GM06990 (cell line): ENCODE measurements around the gene MYRFL.

Experiments
- DNase-seq: peaks from one replicate; pipeline ENCODE4 v3.0.0-alpha.2; 2011; ENCODE audit not compliant: insufficient read length; ENCODE audit errors: extremely low read depth
- H3K27me3 ChIP-seq: replicated peaks from 2 replicates; pipeline ENCODE4 v1.6.0; 2011; ENCODE audit warnings: low read length; ENCODE audit not compliant: control insufficient read depth, insufficient read depth
- H3K36me3 ChIP-seq: 2 replicates; pipeline ENCODE4 v1.5.1; 2011; ENCODE audit warnings: low read length; ENCODE audit not compliant: control insufficient read depth, insufficient read depth
- H3K4me3 ChIP-seq: replicated peaks from 2 replicates; pipeline ENCODE4 v1.5.1; 2011; ENCODE audit warnings: low read depth, mild to moderate bottlenecking, control low read depth, low read length
- CTCF ChIP-seq: IDR thresholded peaks from 2 replicates; pipeline ENCODE4 v1.5.1; 2011; ENCODE audit warnings: low read length, control low read depth, mild to moderate bottlenecking, inconsistent platforms; ENCODE audit not compliant: insufficient read depth, poor library complexity, severe bottlenecking

The MYRFL gene

DNA sequence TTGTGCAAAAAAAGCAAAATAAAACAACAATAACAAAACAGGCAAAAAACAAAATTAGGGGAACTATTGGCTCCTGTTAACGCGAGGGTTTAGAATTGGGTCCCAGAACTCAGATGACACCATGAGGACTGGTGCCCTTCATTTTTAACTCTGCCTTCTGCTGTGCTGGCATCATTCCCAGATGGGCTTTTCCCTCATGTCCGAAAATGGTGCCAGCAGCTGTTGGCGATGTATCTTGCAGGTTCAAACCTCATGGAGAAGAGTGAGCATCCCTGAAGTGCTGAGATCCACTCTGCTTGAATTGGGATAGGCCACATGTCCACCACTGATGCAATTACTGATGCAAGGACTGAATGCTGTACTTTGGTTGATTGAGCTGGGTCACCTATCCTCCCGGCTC is 61.1 kb downstream of the MYRFL start:
- TF ChIP-seq CTCF, result no peak
- DNase-seq, result no peak
- H3K36me3 ChIP-seq, result no peaks in the 10 kb centered on the region
- H3K4me3 ChIP-seq, result no peak overlapping the region
- H3K27me3 ChIP-seq, result no peaks in the 10 kb centered on the region

GRCh38 chr12:69886715-69887114 is 61.7 kb downstream of the MYRFL start:
- H3K27me3 ChIP-seq, result no peaks in the 10 kb centered on the region
- H3K36me3 ChIP-seq, result no peaks in the 10 kb centered on the region
- DNase-seq, result no peak
- H3K4me3 ChIP-seq, result no peak overlapping the region
- no peak for TF ChIP-seq CTCF

GRCh38 chr12:69888901-69889300 is 63.9 kb downstream of the MYRFL start:
- DNase-seq, result no peak
- no peak for TF ChIP-seq CTCF
- H3K27me3 ChIP-seq, result no peaks in the 10 kb centered on the region
- no peaks in the 10 kb centered on the region for H3K36me3 ChIP-seq
- H3K4me3 ChIP-seq, result no peak overlapping the region

- no peak for DNase-seq
- H3K27me3 ChIP-seq, result no peaks in the 10 kb centered on the region
- H3K4me3 ChIP-seq, result no peak overlapping the region
- no peaks in the 10 kb centered on the region for H3K36me3 ChIP-seq
- no peak for TF ChIP-seq CTCF
Observed at GRCh38 chr12:69894800-69895383, 69.9 kb downstream of the MYRFL start.

DNA sequence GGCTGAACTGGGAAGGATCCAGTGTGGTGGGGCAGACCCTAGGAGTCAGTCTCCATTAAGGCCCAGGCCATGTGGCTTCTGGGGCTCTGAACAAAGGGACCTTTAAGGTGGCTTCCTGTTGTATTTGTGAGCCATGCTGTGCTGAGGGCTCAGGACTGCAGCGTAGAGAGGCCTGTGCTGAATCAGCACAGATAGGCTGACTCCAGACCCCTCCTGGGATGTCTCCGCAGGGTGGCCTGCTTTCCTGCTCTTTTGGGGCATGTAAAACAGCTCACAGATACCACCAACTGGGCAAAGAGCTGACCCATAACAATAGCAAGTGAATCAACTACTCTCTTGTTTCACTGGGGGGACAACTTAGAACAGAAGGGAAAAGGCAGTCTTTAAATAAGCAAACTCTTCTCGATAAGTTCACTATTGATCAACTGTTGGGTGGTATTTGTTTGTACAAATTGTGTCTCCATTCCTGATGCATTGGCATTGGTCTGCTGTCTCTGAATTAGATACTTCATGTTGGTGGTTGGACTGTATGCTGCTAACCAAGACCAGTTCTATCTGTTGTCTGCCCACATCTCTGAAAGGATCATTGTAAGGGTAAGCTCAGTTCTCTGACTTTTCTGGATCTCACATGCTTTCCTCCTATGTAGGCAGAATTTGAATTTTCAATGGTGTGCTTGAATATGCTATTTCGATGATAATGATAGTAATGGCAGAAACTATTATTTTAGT is 71.8 kb downstream of the MYRFL start:
- no peaks in the 10 kb centered on the region for H3K36me3 ChIP-seq
- no peak for DNase-seq
- no peaks in the 10 kb centered on the region for H3K27me3 ChIP-seq
- TF ChIP-seq CTCF, result no peak
- H3K4me3 ChIP-seq, result no peak overlapping the region
